ENCODE results near the gene RPS16.

- TF ChIP-seq POLR2AphosphoS5 (IDR thresholded peaks at IDR 0.05): no peak
- TF ChIP-seq CTCF (IDR thresholded peaks at IDR 0.05): no peak
- TF ChIP-seq POLR2A (IDR thresholded peaks at IDR 0.05; ENCODE audit: low read depth): no peak
- no peak for TF ChIP-seq EP300 (IDR thresholded peaks at IDR 0.05)
Observed at GRCh38 chr19:39449116-39449797, 13.5 kb upstream of the RPS16 start.

Measured in esophagus muscularis mucosa (tissue), 4 donors.